K562 (cell line): ENCODE measurements around the gene GARRE1. TPM values are rescaled to one million over a fixed set of nuclear protein-coding genes. Genes with fewer than 3 reads are reported as not detected.

ENCODE experiments used
- ATAC-seq: fragments of 200-7000 bp; cut with Tn5 transposase; 3 replicates; pipeline ENCODE4 v1.9.1; 2020; ENCODE audit warnings: moderate library complexity
- BruUV-seq: library from RNA; stranded (reverse); fragments of 400-500 nt; replicated peaks from 2 replicates; lab custom pipeline; 2021; lab: Mats Ljungman, UMichigan
- CTCF ChIA-PET: fragments of 300-600 bp; formaldehyde crosslinking; extraction: SDS; loops from one replicate; lab custom pipeline; 2021; ENCODE audit warnings: low intra/inter-chr PET ratio; lab: Yijun Ruan, JAX
- POLR2A ChIA-PET: fragments of 300-600, 350-650 bp; sonication (Branson Sonifier 250); formaldehyde crosslinking; extraction: SDS; loops from one replicate; lab custom pipeline; 2021; ENCODE audit warnings: antibody characterized with exemption, inconsistent platforms; lab: Yijun Ruan, JAX
- DNase-seq, 4 experiments: peaks; one replicate each; pipeline versions ENCODE4 v3.0.0 to v3.0.0-alpha.2; 2011 to 2018; ENCODE audit warnings: low spot score in 3 of 4, mixed read lengths in 3 of 4; ENCODE audit errors: extremely low read depth in 1 of 4
- FAIRE-seq: peaks from 2 replicates; lab custom pipeline; 2011; peaks lifted over from hg19 to GRCh38; lab: Jason Lieb, UNC
- H2AFZ ChIP-seq: 2 replicates; pipeline ENCODE4 v1.6.0; 2011; ENCODE audit warnings: low read depth, low read length, control low read depth, inconsistent platforms
- H3K27ac ChIP-seq: fragments of 200-600 bp; 3 replicates; pipeline ENCODE4 v1.8.0; 2011; ENCODE audit warnings: low read depth, mild to moderate bottlenecking, control low read depth, inconsistent platforms, low read length, moderate library complexity, mixed read lengths; ENCODE audit errors: extremely low read depth
- H3K27me3 ChIP-seq, 2 experiments: fragments of 300-600 bp in 1 of 2; 2 replicates in 1 of 2; 3 replicates in 1 of 2; pipeline versions ENCODE4 v1.6.0 to v1.8.0; 2011; ENCODE audit warnings: inconsistent platforms in 2 of 2, low read length in 2 of 2, mild to moderate bottlenecking in 1 of 2, mixed read lengths in 1 of 2, moderate library complexity in 1 of 2; ENCODE audit not compliant: control insufficient read depth in 2 of 2, insufficient read depth in 2 of 2
- H3K36me3 ChIP-seq: fragments of 300-600 bp; 3 replicates; pipeline ENCODE4 v1.8.0; 2011; ENCODE audit warnings: mild to moderate bottlenecking, low read length, inconsistent platforms; ENCODE audit not compliant: control insufficient read depth, insufficient read depth
- H3K4me1 ChIP-seq, 2 experiments: fragments of 200-600 bp in 1 of 2; replicated peaks in 1 of 2; 2 replicates in 1 of 2; 3 replicates in 1 of 2; pipeline versions ENCODE4 v1.5.1 to v1.8.0; 2011; ENCODE audit warnings: inconsistent platforms in 2 of 2, low read length in 2 of 2, mild to moderate bottlenecking in 1 of 2, mixed read lengths in 1 of 2, moderate library complexity in 1 of 2; ENCODE audit not compliant: control insufficient read depth in 2 of 2, insufficient read depth in 2 of 2
- H3K4me2 ChIP-seq: 2 replicates; pipeline ENCODE4 v1.6.1; 2011; ENCODE audit warnings: low read length, control low read depth, inconsistent platforms, mixed read lengths; ENCODE audit not compliant: insufficient read depth
- H3K4me3 ChIP-seq: fragments of 200-600 bp; sonication (generic), shearing (Covaris generic); 2 replicates; pipeline ENCODE4 v1.5.1; 2016; ENCODE audit warnings: control low read depth, inconsistent platforms
- H3K79me2 ChIP-seq: fragments of 200-600 bp; 3 replicates; pipeline ENCODE4 v1.8.0; 2011; ENCODE audit warnings: low read length, inconsistent platforms; ENCODE audit not compliant: control insufficient read depth, insufficient read depth
- H3K9ac ChIP-seq, 2 experiments: 2 replicates each; pipeline versions ENCODE4 v1.6.0 to v1.6.1; 2011; ENCODE audit warnings: low read depth in 2 of 2, low read length in 2 of 2, control low read depth in 1 of 2, inconsistent platforms in 1 of 2, mild to moderate bottlenecking in 1 of 2, mixed read lengths in 1 of 2; ENCODE audit not compliant: insufficient read depth in 1 of 2
- H3K9me1 ChIP-seq: one replicate; pipeline ENCODE4 v1.6.0; 2011; ENCODE audit warnings: inconsistent platforms, mild to moderate bottlenecking, low read length, moderate library complexity; ENCODE audit not compliant: control insufficient read depth, insufficient read depth
- H3K9me3 ChIP-seq: replicated peaks from 2 replicates; pipeline ENCODE4 v1.5.1; 2011; ENCODE audit warnings: low read depth, low read length, inconsistent platforms; ENCODE audit not compliant: control insufficient read depth, insufficient read depth
- H4K20me1 ChIP-seq: replicated peaks from 2 replicates; pipeline ENCODE4 v1.6.1; 2011; ENCODE audit warnings: low read length, inconsistent platforms, mixed read lengths; ENCODE audit not compliant: control insufficient read depth, insufficient read depth
- CBFA2T3 ChIP-seq: fragments of 450-650 bp; IDR thresholded peaks from 2 replicates; pipeline ENCODE4 v1.6.1; 2017
- EGR1 ChIP-seq: fragments of 450-650 bp; conservative IDR thresholded peaks from 2 replicates; pipeline ENCODE4 v1.6.1; 2017; ENCODE audit warnings: mild to moderate bottlenecking
- ELF4 ChIP-seq: fragments of 450-650 bp; formaldehyde crosslinking; IDR thresholded peaks from 2 replicates; pipeline ENCODE4 v1.4.0; 2022; ENCODE audit warnings: missing genetic modification characterization
- FOXM1 ChIP-seq, 2 experiments: fragments of 450-650 bp in 1 of 2; sonication (generic) in 1 of 2; formaldehyde crosslinking in 1 of 2; IDR thresholded peaks; 2 replicates each; pipeline versions ENCODE4 v1.6.1 to v1.9.0; 2017 to 2022; ENCODE audit warnings: low read depth in 2 of 2, mild to moderate bottlenecking in 2 of 2, missing genetic modification reagents in 1 of 2, moderate library complexity in 1 of 2
- HDGF ChIP-seq: fragments of 450-650 bp; IDR thresholded peaks from 2 replicates; pipeline ENCODE4 v1.6.1; 2016
- ILF3 ChIP-seq: fragments of 450-650 bp; IDR thresholded peaks from 2 replicates; pipeline ENCODE4 v1.6.1; 2018; ENCODE audit warnings: antibody characterized with exemption, mild to moderate bottlenecking, moderate library complexity, borderline replicate concordance
- KAT8 ChIP-seq: fragments of 450-650 bp; IDR thresholded peaks from 2 replicates; pipeline ENCODE4 v1.6.1; 2016; ENCODE audit warnings: low read depth, mild to moderate bottlenecking
- RBM15 ChIP-seq: fragments of 200-400 bp; formaldehyde crosslinking; IDR thresholded peaks from 2 replicates; pipeline ENCODE4 v1.6.1; 2018; ENCODE audit warnings: mild to moderate bottlenecking, low read length, moderate library complexity; ENCODE audit not compliant: insufficient read depth
- SAP30 ChIP-seq: fragments of 200-600 bp; sonication (generic); IDR thresholded peaks from 2 replicates; pipeline ENCODE4 v1.6.1; 2012; ENCODE audit warnings: borderline replicate concordance, low read depth, mild to moderate bottlenecking, moderate library complexity, low read length, control low read depth, inconsistent platforms; ENCODE audit not compliant: insufficient read depth, poor library complexity, severe bottlenecking
- ZBTB8A ChIP-seq: fragments of 450-650 bp; IDR thresholded peaks from 2 replicates; pipeline ENCODE4 v1.6.1; 2018; ENCODE audit warnings: mild to moderate bottlenecking, moderate library complexity; ENCODE audit not compliant: partially characterized antibody
- ZFX ChIP-seq: sonication (generic); formaldehyde crosslinking; IDR thresholded peaks from 2 replicates; pipeline ENCODE4 v1.8.0; 2022; ENCODE audit warnings: mild to moderate bottlenecking, missing genetic modification reagents, moderate library complexity
- ZNF212 ChIP-seq: fragments of 450-650 bp; formaldehyde crosslinking; IDR thresholded peaks from 2 replicates; pipeline ENCODE4 v1.4.0; 2020; ENCODE audit warnings: mild to moderate bottlenecking
- ZNF239 ChIP-seq: fragments of 250-450 bp; sonication (Bioruptor Pico); IDR thresholded peaks from 2 replicates; pipeline ENCODE4 v1.4.0; 2020; ENCODE audit warnings: mild to moderate bottlenecking
- WGBS: fragments of 100-300 bp; shearing (Covaris generic); methylation state at CpG from one replicate; pipeline ENCODE4 v1.1.6; 2016; ENCODE audit warnings: low coverage, mixed read lengths; ENCODE audit not compliant: insufficient coverage; ENCODE audit errors: missing lambda C conversion rate; 5-methylcytosine and 5-hydroxymethylcytosine counted together
- in situ Hi-C: fragments of 300-500 bp; cut with MboI; formaldehyde crosslinking; loops from 4 replicates; pipeline ENCODE4 v1.15.0; 2018; ENCODE audit warnings: inconsistent platforms, mixed read lengths
- intact Hi-C: fragments of 100-400 bp; cut with micrococcal nuclease; formaldehyde crosslinking; loops from 2 replicates; pipeline ENCODE4 v1.14.2; 2022
- polyA plus RNA-seq, 8 experiments: library from polyadenylated mRNA; depleted of rRNA in 4 of 8; stranded (reverse) in 5 of 8; unstranded in 3 of 8; fragments of >200 nt; fragmentation: Nextera tagmentation in 2 of 8; fragmentation: Illumina TruSeq in 1 of 8; extraction: Ambion mirVana in 2 of 8; extraction: Trizol in 1 of 8; gene quantifications; 2 replicates each; pipeline versions ENCODE4 v1.2.1 to v1.2.3, GENCODE V29; 2011 to 2014; ENCODE audit warnings: inconsistent platforms in 1 of 8, missing spikeins in 1 of 8
- total RNA-seq, 7 experiments: library from RNA; depleted of rRNA in 6 of 7; stranded (reverse); fragments of >200 nt in 6 of 7; fragmentation: Illumina TruSeq in 2 of 7; extraction: Trizol in 2 of 7; gene quantifications; 2 replicates each; pipeline versions ENCODE4 v1.2.1 to v1.2.3, GENCODE V29; 2011 to 2021; ENCODE audit warnings: low replicate concordance in 1 of 7
- TF ChIP-seq, protein P1 (sequence below): sonication (generic); formaldehyde crosslinking; IDR thresholded peaks from 2 replicates; pipeline ENCODE4 v1.8.0; 2022; ENCODE audit warnings: missing genetic modification reagents, mild to moderate bottlenecking, moderate library complexity, borderline replicate concordance
- TF ChIP-seq, protein P2 (sequence below): fragments of 250-450 bp; sonication (Bioruptor Pico); IDR thresholded peaks from 2 replicates; pipeline ENCODE4 v1.8.0; 2022; ENCODE audit warnings: moderate library complexity, mild to moderate bottlenecking, inconsistent platforms

GARRE1 gene
- total and polyA plus RNA-seq, 9 of the 15 experiments (the other 6 are each of a cell fraction or from before 2014, with no cell fraction given), result 1.6 to 12.8 (median 7.5) TPM

DNA sequence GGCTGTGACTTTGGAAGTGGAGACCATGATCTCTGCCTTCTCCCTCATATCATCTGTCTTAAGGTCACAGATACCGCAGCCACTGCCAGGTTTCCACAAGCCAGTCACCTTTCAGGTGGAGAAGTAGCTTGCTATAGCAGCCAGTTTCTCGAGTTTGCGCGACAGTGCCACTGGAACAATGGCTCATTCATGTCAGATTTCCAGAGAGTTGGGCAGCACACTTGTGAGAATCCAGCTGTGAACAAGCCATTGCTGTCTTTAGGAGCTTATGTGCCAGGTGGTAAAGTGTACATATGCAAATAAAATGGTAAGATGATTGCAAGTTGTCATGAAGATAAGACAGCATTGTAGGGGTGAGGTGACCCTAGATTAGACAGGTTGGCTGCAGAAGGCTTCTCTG is 22.3 kb downstream of the GARRE1 start:
- H3K4me3 ChIP-seq, result no peak overlapping the region
- H3K4me2 ChIP-seq, result no peak overlapping the region
- peaks cover 11% of the 10 kb centered on the region for H4K20me1 ChIP-seq
- ChIA-PET CTCF (no interaction called here), POLR2A (interaction anchor here (0.7 to 1.0 kb wide), 3 partner anchors 11 to 224 kb away, joined by 3 read pairs; no protein-coding TSS in a partner anchor)
- H2AFZ ChIP-seq, result no peak overlapping the region
- WGBS, result 68% methylated on average over 4 of the region's 4 CpGs
- peaks cover 3% of the 10 kb centered on the region for H3K9me1 ChIP-seq
- ATAC-seq (no peak), DNase-seq (no peak), FAIRE-seq (no peak)
- intact Hi-C loops, result no loop called here
- 0 out of 3 replicates have a peak, but pooled peaks cover 2% of the 10 kb centered on the region for H3K79me2 ChIP-seq
- no TSS peak for BruUV-seq
- TF ChIP-seq CBFA2T3 (peak; percentile 8; the same call in 1 of the 2 replicates), ELF4 (CRISPR knock-in tag) (no peak)
- in situ Hi-C loops, result no loop called here
- H3K36me3 ChIP-seq, result no peaks in the 10 kb centered on the region; the same call in 2 of the 3 replicates
- peak overlapping the region in 1 of 2 experiments; percentile 36; a peak in 1 of 4 replicates for H3K9ac ChIP-seq
- H3K27me3 ChIP-seq, result no peaks in the 10 kb centered on the region; a peak in 1 of 5 replicates
- H3K9me3 ChIP-seq, result no peaks in the 10 kb centered on the region
- H3K27ac ChIP-seq, result no peak overlapping the region
- peaks cover 0 to 4% of the 10 kb centered on the region in 2 experiments; a peak in 2 of 5 replicates for H3K4me1 ChIP-seq

DNA sequence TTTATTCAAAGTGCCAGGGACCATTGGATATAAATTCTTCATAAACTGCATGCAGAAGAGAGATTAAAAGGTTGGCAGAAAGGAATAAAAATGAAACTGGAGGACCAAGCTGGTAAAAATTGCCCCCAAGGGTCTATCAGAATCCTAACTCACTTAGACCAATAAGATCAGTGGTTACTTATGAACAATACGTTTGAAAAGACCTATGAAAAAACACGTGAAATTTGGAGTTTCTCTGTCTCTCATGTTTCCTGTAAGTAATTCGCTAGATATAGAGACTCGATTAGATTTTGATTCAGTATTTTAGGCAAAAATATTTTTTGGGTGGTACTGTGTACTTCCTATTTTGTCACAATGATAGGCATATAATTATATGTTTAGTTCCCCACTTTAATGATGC is 22.9 kb downstream of the GARRE1 start:
- Histone ChIP-seq H2AFZ (no peak overlapping the region), H4K20me1 (peaks cover 11% of the 10 kb centered on the region), H3K4me3 (no peak overlapping the region), H3K27me3 (no peaks in the 10 kb centered on the region; a peak in 1 of 5 replicates), H3K27ac (no peak overlapping the region), H3K9me1 (peaks cover 3% of the 10 kb centered on the region), H3K36me3 (no peaks in the 10 kb centered on the region; the same call in 2 of the 3 replicates), H3K4me2 (no peak overlapping the region), H3K4me1 (peaks cover 0 to 4% of the 10 kb centered on the region in 2 experiments; a peak in 2 of 5 replicates), H3K9me3 (no peaks in the 10 kb centered on the region), H3K9ac (no peak overlapping the region), H3K79me2 (0 out of 3 replicates have a peak, but pooled peaks cover 2% of the 10 kb centered on the region)
- intact Hi-C loops (no loop called here), in situ Hi-C loops (no loop called here)
- no peak for FAIRE-seq
- WGBS, result 25% methylated on average over 4 of the region's 4 CpGs
- no TSS peak for BruUV-seq
- ChIA-PET POLR2A (interaction anchor here (0.7 to 1.0 kb wide), 3 partner anchors 10 to 223 kb away, joined by 3 read pairs; no protein-coding TSS in a partner anchor), CTCF (no interaction called here)
- no peak for ATAC-seq
- no peak for DNase-seq
- TF ChIP-seq ILF3 (no peak), ZFX (CRISPR knock-in tag) (no peak), KAT8 (no peak), FOXM1 (IDR thresholded peaks at IDR 0.05; ENCODE audit: low read depth) (no peak), FOXM1 (CRISPR knock-in tag; IDR thresholded peaks at IDR 0.05; ENCODE audit: low read depth) (no peak), ZNF212 (no peak), ZNF239 (CRISPR knock-in tag) (no peak), SAP30 (no peak), RBM15 (no peak), HDGF (no peak), ZBTB8A (no peak), EGR1 (no peak)
- TF ChIP-seq, protein P1, sequence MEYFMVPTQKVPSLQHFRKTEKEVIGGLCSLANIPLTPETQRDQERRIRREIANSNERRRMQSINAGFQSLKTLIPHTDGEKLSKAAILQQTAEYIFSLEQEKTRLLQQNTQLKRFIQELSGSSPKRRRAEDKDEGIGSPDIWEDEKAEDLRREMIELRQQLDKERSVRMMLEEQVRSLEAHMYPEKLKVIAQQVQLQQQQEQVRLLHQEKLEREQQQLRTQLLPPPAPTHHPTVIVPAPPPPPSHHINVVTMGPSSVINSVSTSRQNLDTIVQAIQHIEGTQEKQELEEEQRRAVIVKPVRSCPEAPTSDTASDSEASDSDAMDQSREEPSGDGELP (CRISPR knock-in tag), result no peak
- TF ChIP-seq, protein P2, sequence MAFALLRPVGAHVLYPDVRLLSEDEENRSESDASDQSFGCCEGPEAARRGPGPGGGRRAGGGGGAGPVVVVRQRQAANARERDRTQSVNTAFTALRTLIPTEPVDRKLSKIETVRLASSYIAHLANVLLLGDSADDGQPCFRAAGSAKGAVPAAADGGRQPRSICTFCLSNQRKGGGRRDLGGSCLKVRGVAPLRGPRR (CRISPR knock-in tag), result no peak
